ENCODE results near the gene SEPTIN2.
"Not testable (repeated sequence)": the region's sequence is repeated elsewhere in the genome, so short reads cannot be mapped to it uniquely, and the experiment has no call there.

The SEPTIN2 gene

GRCh38 chr2:241350878-241351639 is 35.3 kb downstream of the SEPTIN2 start:
- DNase-seq (ENCODE audit: low read depth in 2 of 2): no peak

- DNase-seq (ENCODE audit: low read depth in 2 of 2): no peak
These were observed 35.9 kb downstream of the SEPTIN2 start for GRCh38 chr2:241351640-241352031.

GRCh38 chr2:241352227-241352626 is 36.5 kb downstream of the SEPTIN2 start:
- no peak for DNase-seq (ENCODE audit: low read depth in 2 of 2)

- peak; percentile 27 to 58 for DNase-seq (ENCODE audit: low read depth in 2 of 2)
These were observed 39.2 kb downstream of the SEPTIN2 start for GRCh38 chr2:241354668-241355658.

GRCh38 chr2:241355983-241356870 is 40.5 kb downstream of the SEPTIN2 start, which contains the start of gene FARP2:
TSS of gene FARP2 (plus strand) at chr2:241356285. CDS start at chr2:241373108, 16,823 bp downstream.
- peak; percentile 91 to 95 for DNase-seq (ENCODE audit: low read depth in 2 of 2)

GRCh38 chr2:241356871-241357260 is 41.1 kb downstream of the SEPTIN2 start:
- DNase-seq (ENCODE audit: low read depth in 2 of 2): no peak

GRCh38 chr2:241357531-241357930 is 41.8 kb downstream of the SEPTIN2 start:
- DNase-seq (ENCODE audit: low read depth in 2 of 2): no peak

GRCh38 chr2:241358470-241358869 is 42.7 kb downstream of the SEPTIN2 start:
- DNase-seq (ENCODE audit: low read depth in 2 of 2): no peak

GRCh38 chr2:241359481-241360045 is 43.8 kb downstream of the SEPTIN2 start:
- no peak for DNase-seq (ENCODE audit: low read depth in 2 of 2)

- no peak for DNase-seq (ENCODE audit: low read depth in 2 of 2)
These were observed 47.7 kb downstream of the SEPTIN2 start for GRCh38 chr2:241363426-241363825.

- DNase-seq (ENCODE audit: low read depth in 2 of 2): no peak
These were observed 49.1 kb downstream of the SEPTIN2 start for GRCh38 chr2:241364781-241365180.

GRCh38 chr2:241366678-241367077 is 51.0 kb downstream of the SEPTIN2 start:
- DNase-seq (ENCODE audit: low read depth in 2 of 2): no peak

GRCh38 chr2:241368643-241369042 is 52.9 kb downstream of the SEPTIN2 start:
- no peak for DNase-seq (ENCODE audit: low read depth in 2 of 2)

- DNase-seq (ENCODE audit: low read depth in 2 of 2): no peak
These were observed 56.8 kb downstream of the SEPTIN2 start for GRCh38 chr2:241372361-241372992.

GRCh38 chr2:241373446-241373845 is 57.7 kb downstream of the SEPTIN2 start:
- no peak for DNase-seq (ENCODE audit: low read depth in 2 of 2)

GRCh38 chr2:241373906-241374305 is 58.2 kb downstream of the SEPTIN2 start:
- not testable (repeated sequence) for DNase-seq (ENCODE audit: low read depth in 2 of 2)

GRCh38 chr2:241375300-241375699 is 59.6 kb downstream of the SEPTIN2 start:
- no peak for DNase-seq (ENCODE audit: low read depth in 2 of 2)

- no peak for DNase-seq (ENCODE audit: low read depth in 2 of 2)
These were observed 61.1 kb downstream of the SEPTIN2 start for GRCh38 chr2:241376808-241377207.

- DNase-seq (ENCODE audit: low read depth in 2 of 2): no peak
These were observed 63.1 kb downstream of the SEPTIN2 start for GRCh38 chr2:241378816-241379215.
